A673 (cell line): Measurements from ENCODE around the gene SDK1. TPM values are rescaled to one million over a fixed set of nuclear protein-coding genes. Genes with fewer than 3 reads are reported as not detected.

Source experiments
- BruUV-seq: library from RNA; stranded (reverse); fragments of 400-500 nt; replicated peaks from 2 replicates; lab custom pipeline; 2021; lab: Mats Ljungman, UMichigan
- CTCF ChIA-PET: fragments of 300-600 bp; sonication (Branson Sonifier 250); formaldehyde crosslinking; loops from one replicate; lab custom pipeline; 2022; ENCODE audit warnings: antibody characterized with exemption; lab: Charles Lee
- POLR2A ChIA-PET: fragments of 300-600 bp; sonication (Branson Sonifier 250); formaldehyde crosslinking; loops from one replicate; lab custom pipeline; 2022; ENCODE audit warnings: antibody characterized with exemption; ENCODE audit not compliant: low non-redundant PET; lab: Charles Lee
- DNase-seq: peaks from one replicate; pipeline ENCODE4 v3.0.0-alpha.2; 2015; ENCODE audit warnings: low spot score
- H3K27ac ChIP-seq: fragments of 200-600 bp; sonication (generic); 2 replicates; pipeline ENCODE4 v1.5.1; 2016; ENCODE audit warnings: mixed run types, low read depth, mild to moderate bottlenecking, mixed read lengths, antibody characterized with exemption, low read length; ENCODE audit not compliant: poor library complexity, severe bottlenecking
- H3K27me3 ChIP-seq: fragments of 200-600 bp; sonication (generic); replicated peaks from 2 replicates; pipeline ENCODE4 v1.6.1; 2017; ENCODE audit warnings: mixed run types, low read depth, mild to moderate bottlenecking, mixed read lengths, antibody characterized with exemption, low read length; ENCODE audit not compliant: insufficient read depth, poor library complexity
- H3K36me3 ChIP-seq: fragments of 200-600 bp; sonication (generic); 2 replicates; pipeline ENCODE4 v1.6.1; 2016; ENCODE audit warnings: mixed run types, mild to moderate bottlenecking, mixed read lengths, antibody characterized with exemption, low read length; ENCODE audit not compliant: insufficient read depth, poor library complexity, severe bottlenecking
- H3K4me1 ChIP-seq: fragments of 200-600 bp; sonication (generic); 2 replicates; pipeline ENCODE4 v1.6.1; 2017; ENCODE audit warnings: mixed run types, mild to moderate bottlenecking, mixed read lengths, antibody characterized with exemption, low read length; ENCODE audit not compliant: insufficient read depth, poor library complexity, severe bottlenecking
- H3K4me3 ChIP-seq: fragments of 200-600 bp; sonication (generic); 2 replicates; pipeline ENCODE4 v1.5.1; 2016; ENCODE audit warnings: low read depth, mixed run types, mild to moderate bottlenecking, mixed read lengths, low read length; ENCODE audit not compliant: poor library complexity, severe bottlenecking
- H3K9me3 ChIP-seq: fragments of 200-600 bp; sonication (generic); 2 replicates; pipeline ENCODE4 v1.6.1; 2016; ENCODE audit warnings: mixed run types, low read depth, mild to moderate bottlenecking, mixed read lengths, antibody characterized with exemption, low read length; ENCODE audit not compliant: poor library complexity, severe bottlenecking
- EZH2 ChIP-seq: fragments of 200-600 bp; sonication (generic); IDR thresholded peaks from 2 replicates; pipeline ENCODE4 v1.6.1; 2017; ENCODE audit warnings: borderline replicate concordance, low read depth, mild to moderate bottlenecking, mixed read lengths, antibody characterized with exemption, low read length; ENCODE audit not compliant: poor library complexity, severe bottlenecking
- intact Hi-C: fragments of 100-400 bp; cut with micrococcal nuclease; formaldehyde crosslinking; loops from one replicate; pipeline ENCODE4 v1.10.0; 2022; ENCODE audit not compliant: unreplicated experiment
- total RNA-seq: library from RNA; stranded (reverse); gene quantifications from 2 replicates; pipeline ENCODE4 v1.2.3, GENCODE V29; 2021
- TF ChIP-seq, protein P1 (sequence below): fragments of 300-800, 200-600 bp; sonication (generic); conservative IDR thresholded peaks from 2 replicates; pipeline ENCODE4 v1.5.1; 2017; ENCODE audit warnings: low read depth, mild to moderate bottlenecking, antibody characterized with exemption, low read length, moderate library complexity, mixed read lengths

SDK1 gene
- total RNA-seq, 1 experiment from 2014 or later, result 14.7 TPM

DNA sequence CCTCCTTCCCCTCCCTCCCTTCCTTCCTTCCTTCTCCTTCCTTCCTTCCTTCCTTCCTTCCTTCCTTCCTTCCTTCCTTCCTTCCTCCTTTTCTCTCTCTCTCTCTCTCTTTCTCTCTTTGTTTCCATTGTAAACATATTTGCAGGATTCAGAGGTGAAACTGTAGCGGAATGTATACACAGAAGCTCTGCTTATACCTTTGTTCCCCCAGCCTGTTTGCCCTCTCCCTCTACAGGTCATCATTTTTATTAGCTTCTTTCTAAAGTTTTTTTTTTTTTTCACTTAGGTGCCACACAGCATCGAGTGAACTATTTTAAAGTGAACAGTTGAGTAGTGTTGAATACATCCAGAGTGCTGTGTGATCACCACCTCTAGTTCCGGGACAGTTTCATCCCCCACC lies 20.7 kb downstream of the SDK1 start:
- peak; percentile 74 for DNase-seq
- Histone ChIP-seq H3K4me3 (no peak overlapping the region), H3K4me1 (peaks cover 74% of the 10 kb centered on the region), H3K36me3 (no peaks in the 10 kb centered on the region), H3K27me3 (no peaks in the 10 kb centered on the region), H3K27ac (peak overlapping the region; percentile 65), H3K9me3 (no peaks in the 10 kb centered on the region)
- no peak for TF ChIP-seq EZH2
- TF ChIP-seq, protein P1, sequence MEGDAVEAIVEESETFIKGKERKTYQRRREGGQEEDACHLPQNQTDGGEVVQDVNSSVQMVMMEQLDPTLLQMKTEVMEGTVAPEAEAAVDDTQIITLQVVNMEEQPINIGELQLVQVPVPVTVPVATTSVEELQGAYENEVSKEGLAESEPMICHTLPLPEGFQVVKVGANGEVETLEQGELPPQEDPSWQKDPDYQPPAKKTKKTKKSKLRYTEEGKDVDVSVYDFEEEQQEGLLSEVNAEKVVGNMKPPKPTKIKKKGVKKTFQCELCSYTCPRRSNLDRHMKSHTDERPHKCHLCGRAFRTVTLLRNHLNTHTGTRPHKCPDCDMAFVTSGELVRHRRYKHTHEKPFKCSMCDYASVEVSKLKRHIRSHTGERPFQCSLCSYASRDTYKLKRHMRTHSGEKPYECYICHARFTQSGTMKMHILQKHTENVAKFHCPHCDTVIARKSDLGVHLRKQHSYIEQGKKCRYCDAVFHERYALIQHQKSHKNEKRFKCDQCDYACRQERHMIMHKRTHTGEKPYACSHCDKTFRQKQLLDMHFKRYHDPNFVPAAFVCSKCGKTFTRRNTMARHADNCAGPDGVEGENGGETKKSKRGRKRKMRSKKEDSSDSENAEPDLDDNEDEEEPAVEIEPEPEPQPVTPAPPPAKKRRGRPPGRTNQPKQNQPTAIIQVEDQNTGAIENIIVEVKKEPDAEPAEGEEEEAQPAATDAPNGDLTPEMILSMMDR, result no peak
- intact Hi-C loops, result no loop called here
- ChIA-PET CTCF (interaction anchor here (0.7 kb wide), 1 partner anchor 315 kb away, joined by 3 read pairs; no protein-coding TSS in a partner anchor), POLR2A (interaction anchor here (0.6 kb wide), 2 partner anchors 314 to 344 kb away, joined by 4 to 5 read pairs; no protein-coding TSS in a partner anchor)
- no TSS peak for BruUV-seq

DNA sequence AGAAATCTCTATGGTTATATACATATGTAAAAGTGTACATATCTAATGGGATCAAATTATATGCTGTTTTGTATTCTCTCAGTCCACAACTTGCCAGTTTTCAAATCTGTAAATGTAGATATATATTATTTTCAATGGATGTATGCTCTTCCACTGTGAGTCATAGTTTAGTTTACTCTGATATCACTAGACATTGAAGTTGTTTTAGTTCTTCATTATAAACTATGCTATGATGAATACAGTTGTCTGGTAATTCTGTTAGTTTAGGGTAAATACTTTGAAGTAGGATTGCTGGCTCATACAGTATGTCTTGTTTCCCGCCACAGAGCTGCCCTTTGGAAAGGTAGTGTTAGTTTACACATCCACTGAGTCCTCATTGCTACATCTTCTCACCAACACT lies 25.2 kb downstream of the SDK1 start:
- CTCF ChIA-PET, result no interaction called here
- no peak overlapping the region for H3K4me3 ChIP-seq
- no peaks in the 10 kb centered on the region for H3K9me3 ChIP-seq
- TF ChIP-seq, protein P1, result no peak
- TF ChIP-seq EZH2, result no peak
- intact Hi-C loops, result no loop called here
- no peak for DNase-seq
- H3K36me3 ChIP-seq, result no peaks in the 10 kb centered on the region
- no peaks in the 10 kb centered on the region for H3K27me3 ChIP-seq
- BruUV-seq, result no TSS peak
- POLR2A ChIA-PET, result no interaction called here
- H3K27ac ChIP-seq, result no peak overlapping the region
- peaks cover 64% of the 10 kb centered on the region for H3K4me1 ChIP-seq

DNA sequence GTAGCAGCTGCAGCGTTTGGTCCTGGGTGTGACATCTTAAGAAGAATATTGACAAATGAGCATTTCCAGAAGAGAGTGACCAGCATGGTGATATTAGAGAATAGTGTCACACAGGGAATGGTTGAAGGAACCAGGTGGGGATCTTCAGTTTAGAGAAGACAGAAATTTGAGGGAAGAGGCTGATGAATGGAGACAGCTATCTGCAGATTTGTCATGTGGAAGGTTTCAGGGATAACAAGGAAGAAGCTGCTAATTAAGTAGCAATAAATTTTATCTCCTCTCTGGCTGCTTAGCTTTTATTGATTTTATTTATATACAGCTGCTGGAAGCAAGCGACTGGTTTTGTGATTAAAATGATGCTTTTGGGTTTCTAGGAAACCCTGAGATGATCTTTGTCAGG lies 26.0 kb downstream of the SDK1 start:
- Histone ChIP-seq H3K9me3 (no peaks in the 10 kb centered on the region), H3K4me1 (peaks cover 67% of the 10 kb centered on the region), H3K27ac (peak overlapping the region; percentile 39), H3K27me3 (no peaks in the 10 kb centered on the region), H3K4me3 (no peak overlapping the region), H3K36me3 (no peaks in the 10 kb centered on the region)
- CTCF ChIA-PET, result no interaction called here
- POLR2A ChIA-PET, result no interaction called here
- no peak for DNase-seq
- no TSS peak for BruUV-seq
- TF ChIP-seq, protein P1, result no peak
- no peak for TF ChIP-seq EZH2
- intact Hi-C loops, result no loop called here
